Heart right ventricle (tissue), 16 donors: Measurements from ENCODE around the gene GGCT. TPM values are rescaled to one million over a fixed set of nuclear protein-coding genes. Genes with fewer than 3 reads are reported as not detected.
"Not testable (repeated sequence)": the region's sequence is repeated elsewhere in the genome, so short reads cannot be mapped to it uniquely, and the experiment has no call there.

Experiments
- ATAC-seq, 8 donors: fragments of 200-7000 bp; cut with Tn5 transposase; one replicate each; pipeline ENCODE4 v1.9.1; 2020; ENCODE audit warnings: mild to moderate bottlenecking in 8 of 8, moderate library complexity in 8 of 8, moderate number of reproducible peaks in 1 of 8
- DNase-seq, 2 donors: peaks; one replicate each; pipeline ENCODE4 v3.0.0-alpha.2; 2020
- H3K27ac ChIP-seq, 10 donors: fragments of 200-600 bp; sonication (generic) in 2 of 10; one replicate each; pipeline versions ENCODE4 v1.5.0 to v1.8.0; 2020 to 2022; ENCODE audit warnings: mild to moderate bottlenecking in 3 of 10
- H3K27me3 ChIP-seq, 7 donors: fragments of 200-600 bp; one replicate each; pipeline ENCODE4 v1.8.0; 2021 to 2022; ENCODE audit warnings: mild to moderate bottlenecking in 2 of 7
- H3K36me3 ChIP-seq, 9 donors: fragments of 200-600 bp; sonication (generic) in 1 of 9; one replicate each; pipeline versions ENCODE4 v1.5.0 to v1.8.0; 2020 to 2022; ENCODE audit warnings: mild to moderate bottlenecking in 2 of 9
- H3K4me1 ChIP-seq, 9 donors: fragments of 200-600 bp; sonication (generic) in 1 of 9; one replicate each; pipeline versions ENCODE4 v1.5.0 to v1.8.0; 2020 to 2022; ENCODE audit warnings: mild to moderate bottlenecking in 4 of 9
- H3K4me3 ChIP-seq, 10 donors: fragments of 200-600 bp; sonication (generic) in 2 of 10; one replicate each; pipeline versions ENCODE4 v1.5.0 to v1.8.0; 2020 to 2022; ENCODE audit warnings: mild to moderate bottlenecking in 7 of 10, moderate library complexity in 2 of 10
- H3K9me3 ChIP-seq, 11 donors: fragments of 200-600 bp in 10 of 11; sonication (generic) in 2 of 11; one replicate each; pipeline versions ENCODE4 v1.5.0 to v1.8.0; 2013 to 2022; ENCODE audit warnings: mild to moderate bottlenecking in 2 of 11, control low read depth in 1 of 11, moderate library complexity in 1 of 11
- WGBS, 2 donors: extraction: QIAGEN DNeasy Blood & Tissue Kit; methylation state at CpG; one replicate each; pipeline ENCODE4 v1.1.7; 2013; ENCODE audit warnings: inconsistent platforms in 1 of 2; 5-methylcytosine and 5-hydroxymethylcytosine counted together
- intact Hi-C, 10 donors: fragments of 100-400 bp; cut with DNase I; formaldehyde crosslinking; loops; one replicate each; pipeline versions ENCODE4 v1.11.1 to v1.14.2; 2022
- polyA plus RNA-seq, 2 donors: library from polyadenylated mRNA; stranded (reverse); fragments of 200-250 nt; gene quantifications; one replicate each; pipeline ENCODE4 v1.2.3, GENCODE V29; 2013
- total RNA-seq, 10 donors: library from RNA; stranded (reverse); fragmentation: NEBNext Ultra II Directional in 3 of 10; extraction: Animal tissue kit (Norgen Biotek cat#: 25700) in 3 of 10; gene quantifications; one replicate each; pipeline versions ENCODE4 v1.2.1 to v1.2.4, GENCODE V29; 2021 to 2023
- TF ChIP-seq, protein P1 (sequence below), 9 donors: fragments of 200-600 bp; sonication (generic) in 2 of 9; IDR thresholded peaks; one replicate each; pipeline versions ENCODE4 v1.5.0 to v1.8.0; 2021 to 2022; ENCODE audit warnings: antibody characterized with exemption in 9 of 9, mild to moderate bottlenecking in 5 of 9, moderate library complexity in 1 of 9
- donor health status: Arrhythmogenic right ventricular cardiomyopathy.
- donor health status: ischemic (EF 13 %, LVEDD 7.1; RV severe dilation, severe dysfunction).
- donor health status: healthy with polysubstance abuse.
- donor health status: DM: no; HTN: yes; CAD: no.
- donor health status: DM: no; HTN: no; CAD: no.
- donor health status: ischemic (EF 25% LVEDD 6.9; RV normal size, moderate dysfunction).
- donor health status: ischemic (EF 25% LVEDD 5.7; RV mildly dilated, moderate dysfunction).
- donor health status: healthy.
- donor health status: DM: yes; HTN: yes; CAD: no.
- donor health status: Ischemic cardiomyopathy.
- donor health status: ischemic (EF 35%, LVEDD 5.7; RV mildly dilated, moderate dysfunction).
- donor health status: nonischemic (EF 11% LVEDD 7.7; RV severe dilation, severe dysfunction).
- donor health status: DM: yes; HTN: yes; CAD: no.
- donor health status: PGD.
- donor health status: ischemic (EF 29% LVEDD 5.4; RV normal size, mild dysfunction).
- donor health status: nonischemic (EF 23%, LVEDD 6.1; RV moderate dilation, normal function).

Gene GGCT
- total and polyA plus RNA-seq, 12 donors, result 13.8 to 54.2 (median 18.7) TPM

DNA sequence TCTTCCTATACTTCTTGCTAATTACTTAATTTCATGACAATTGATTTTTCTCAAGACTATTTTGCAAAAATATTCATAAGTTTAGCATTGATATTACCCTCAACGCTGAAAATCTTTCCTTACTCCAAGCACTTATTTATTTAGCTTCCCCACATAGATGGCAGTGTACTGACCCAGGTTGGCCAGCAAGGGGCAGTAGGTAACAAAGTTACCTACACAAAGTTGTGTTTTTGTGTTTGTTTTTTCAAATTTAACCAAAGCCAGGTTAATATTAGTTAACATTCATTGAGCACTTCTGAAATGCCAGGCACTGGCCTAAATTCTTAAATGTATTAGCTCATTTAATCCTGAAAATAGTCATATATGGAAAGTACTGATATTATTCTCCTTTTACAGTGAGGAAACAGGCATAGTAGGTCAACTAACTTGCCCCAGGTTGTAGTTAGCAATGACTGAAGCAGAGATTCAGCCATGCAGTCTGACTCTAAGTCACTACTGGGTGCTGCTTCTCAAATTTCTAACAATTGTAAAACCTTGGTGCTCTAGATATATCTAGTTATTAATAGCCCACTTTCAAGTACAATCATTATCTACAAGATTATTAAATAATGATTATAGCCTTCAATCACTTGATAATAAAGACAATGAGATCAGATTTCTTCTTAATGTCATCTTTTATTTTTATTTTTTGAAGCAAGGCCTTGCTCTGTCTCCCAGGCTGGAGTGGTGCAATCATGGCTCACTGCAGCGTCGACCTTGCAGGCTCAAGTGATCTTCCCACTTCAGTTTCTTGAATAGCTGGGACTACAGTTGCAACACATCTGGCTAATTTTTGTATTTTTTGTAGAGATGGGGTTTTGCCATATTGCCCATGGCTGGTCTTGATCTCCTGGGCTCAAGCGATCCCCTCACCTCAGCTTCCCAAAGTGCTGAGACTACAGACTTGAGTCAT is 5.8 kb upstream of the GGCT start:
- H3K4me3 ChIP-seq, result no peak overlapping the region
- no peak overlapping the region for H3K27ac ChIP-seq
- no peak for DNase-seq
- intact Hi-C loops, result loop anchor here in 8 of 10 donors (2.0 to 10.0 kb wide), 5 partner anchors 37 to 57 kb away; no protein-coding TSS in a partner anchor
- no peaks in the 10 kb centered on the region for H3K9me3 ChIP-seq
- H3K36me3 ChIP-seq, result no peaks in the 10 kb centered on the region
- peaks cover 0 to 16% (median under 1%) of the 10 kb centered on the region in 9 donors for H3K4me1 ChIP-seq
- 75 to 80% methylated on average over 4 of the region's 4 CpGs for WGBS, 2 donors
- ATAC-seq, result peak in 1 of 8 donors; percentile 60
- no peaks in the 10 kb centered on the region for H3K27me3 ChIP-seq
- TF ChIP-seq, protein P1, sequence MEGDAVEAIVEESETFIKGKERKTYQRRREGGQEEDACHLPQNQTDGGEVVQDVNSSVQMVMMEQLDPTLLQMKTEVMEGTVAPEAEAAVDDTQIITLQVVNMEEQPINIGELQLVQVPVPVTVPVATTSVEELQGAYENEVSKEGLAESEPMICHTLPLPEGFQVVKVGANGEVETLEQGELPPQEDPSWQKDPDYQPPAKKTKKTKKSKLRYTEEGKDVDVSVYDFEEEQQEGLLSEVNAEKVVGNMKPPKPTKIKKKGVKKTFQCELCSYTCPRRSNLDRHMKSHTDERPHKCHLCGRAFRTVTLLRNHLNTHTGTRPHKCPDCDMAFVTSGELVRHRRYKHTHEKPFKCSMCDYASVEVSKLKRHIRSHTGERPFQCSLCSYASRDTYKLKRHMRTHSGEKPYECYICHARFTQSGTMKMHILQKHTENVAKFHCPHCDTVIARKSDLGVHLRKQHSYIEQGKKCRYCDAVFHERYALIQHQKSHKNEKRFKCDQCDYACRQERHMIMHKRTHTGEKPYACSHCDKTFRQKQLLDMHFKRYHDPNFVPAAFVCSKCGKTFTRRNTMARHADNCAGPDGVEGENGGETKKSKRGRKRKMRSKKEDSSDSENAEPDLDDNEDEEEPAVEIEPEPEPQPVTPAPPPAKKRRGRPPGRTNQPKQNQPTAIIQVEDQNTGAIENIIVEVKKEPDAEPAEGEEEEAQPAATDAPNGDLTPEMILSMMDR (IDR thresholded peaks at IDR 0.05), result peak; percentile 43 to 84 (median 77)

DNA sequence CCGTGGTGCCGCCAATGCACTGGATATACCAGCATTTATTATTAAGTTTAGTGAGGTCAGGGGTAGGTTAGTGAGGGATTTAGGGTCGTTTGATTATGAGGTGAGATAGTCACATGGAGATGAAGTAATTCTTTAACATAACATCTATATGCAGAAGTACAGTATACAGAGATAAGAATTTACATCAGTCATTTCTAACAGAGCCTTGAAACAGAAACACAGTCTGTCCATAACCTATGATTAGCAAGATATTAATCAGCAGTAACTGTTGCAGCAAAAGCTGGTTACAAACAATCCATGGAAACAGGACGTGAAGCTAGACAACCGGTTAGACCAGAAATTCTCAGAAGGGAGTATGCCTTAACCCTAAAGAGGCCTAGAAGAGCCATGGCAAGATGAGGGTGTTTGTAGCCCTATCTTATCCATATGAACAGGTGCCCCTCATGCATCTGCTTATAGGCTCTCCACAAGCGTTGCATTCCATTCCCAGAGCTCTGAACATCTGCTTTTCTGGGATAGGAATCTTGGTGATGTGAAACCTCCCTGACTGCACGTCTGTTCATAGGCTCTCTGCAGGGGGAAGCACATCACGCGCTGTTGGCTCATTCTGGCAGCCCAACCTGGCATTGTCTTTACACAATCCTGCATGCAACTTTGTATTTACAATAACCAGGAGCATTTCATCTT is 4.7 kb upstream of the GGCT start:
- H3K36me3 ChIP-seq, H3K4me3 ChIP-seq, DNase-seq, H3K9me3 ChIP-seq, ATAC-seq, H3K27me3 ChIP-seq, H3K27ac ChIP-seq: not testable (repeated sequence)
- H3K4me1 ChIP-seq, result peaks cover 0 to 15% (median 4%) of the 10 kb centered on the region in 9 donors
- WGBS, 2 donors, result 66 to 68% methylated on average over 9 of the region's 9 CpGs
- intact Hi-C loops, result loop anchor here in 2 of 10 donors (5.0 kb wide), 2 partner anchors 37 to 42 kb away; no protein-coding TSS in a partner anchor

DNA sequence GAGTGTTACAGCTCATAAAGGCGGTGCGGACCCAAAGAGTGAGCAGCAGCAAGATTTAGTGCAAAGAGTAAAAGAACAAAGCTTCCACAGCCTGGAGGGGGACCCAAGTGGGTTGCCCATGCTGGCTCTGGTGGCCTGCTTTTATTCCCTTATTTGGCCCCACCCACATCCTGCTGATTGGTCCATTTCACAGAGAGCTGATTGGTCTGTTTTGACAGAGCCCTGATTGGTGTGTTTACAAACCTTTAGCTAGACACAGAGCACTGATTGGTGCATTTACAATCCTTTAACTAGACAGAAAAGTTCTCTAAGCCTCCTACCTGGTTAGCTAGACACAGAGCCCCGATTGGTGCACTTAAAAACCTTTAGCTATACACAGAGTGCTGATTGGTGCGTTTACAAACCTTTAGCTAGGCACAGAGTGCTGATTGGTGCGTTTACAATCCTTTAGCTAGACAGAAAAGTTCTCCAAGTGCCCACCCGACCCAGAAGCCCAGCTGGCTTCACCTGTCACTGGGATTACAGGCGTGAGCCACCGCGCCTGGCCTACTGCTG is 2.8 kb upstream of the GGCT start:
- not testable (repeated sequence) for H3K27ac ChIP-seq, DNase-seq, H3K4me3 ChIP-seq, ATAC-seq, H3K36me3 ChIP-seq, H3K9me3 ChIP-seq, H3K27me3 ChIP-seq
- WGBS, 2 donors, result 95 to 97% methylated on average over 9 of the region's 9 CpGs
- H3K4me1 ChIP-seq, result peaks cover 0 to 26% (median 15%) of the 10 kb centered on the region in 9 donors
- intact Hi-C loops, result loop anchor here in 2 of 10 donors (5.0 kb wide), 2 partner anchors 35 to 40 kb away; no protein-coding TSS in a partner anchor

DNA sequence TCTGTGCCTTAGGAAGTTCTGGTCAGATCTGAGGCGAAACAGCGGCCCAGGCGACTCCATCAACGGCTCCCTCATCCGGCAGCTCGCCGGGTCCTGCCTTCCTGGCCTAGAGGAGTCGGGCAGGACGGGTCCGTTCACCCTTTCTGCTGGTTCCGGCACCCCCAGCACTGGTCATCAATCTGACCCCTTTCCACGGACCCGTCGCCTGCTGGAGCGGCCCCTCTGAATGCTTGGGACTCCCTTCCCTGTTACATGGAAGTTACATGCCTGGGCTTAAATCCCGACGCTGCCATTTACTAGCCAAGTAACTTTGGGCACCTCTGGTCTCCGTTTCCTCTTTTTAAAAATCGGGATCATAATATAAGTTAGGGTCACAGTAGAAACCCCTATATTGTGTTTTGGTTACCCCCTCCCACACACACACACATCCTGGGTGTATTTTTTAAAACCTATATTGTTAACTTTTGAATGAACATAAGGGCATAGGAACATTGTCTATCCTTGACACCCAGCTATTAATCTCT is 607 bp upstream of the GGCT start:
- H3K27me3 ChIP-seq, result no peaks in the 10 kb centered on the region
- peak overlapping the region; percentile 44 to 95 (median 90) for H3K27ac ChIP-seq
- peaks cover 0 to 31% (median 17%) of the 10 kb centered on the region in 9 donors for H3K4me1 ChIP-seq
- TF ChIP-seq, protein P1 (IDR thresholded peaks at IDR 0.05), result peak in 2 of 9 donors; percentile 28 to 33
- intact Hi-C loops, result loop anchor here in 5 of 10 donors (2.0 to 5.0 kb wide), 3 partner anchors 26 to 38 kb away; partner anchors contain the start of gene NOD1 (in 3 of the 5)
- H3K9me3 ChIP-seq, result no peaks in the 10 kb centered on the region
- H3K36me3 ChIP-seq, result peaks cover 0 to 3% (median 0%) of the 10 kb centered on the region in 9 donors
- ATAC-seq (peak in 7 of 8 donors; percentile 1 to 53 (median 29)), DNase-seq (no peak)
- H3K4me3 ChIP-seq, result peak overlapping the region; percentile 44 to 98 (median 89)
- WGBS, 2 donors, result 12 to 13% methylated on average over 19 of the region's 19 CpGs
